NCI-H2227 (cell line): ENCODE results near the gene BLTP3A.

Experiments used
- DNase-seq: peaks from one replicate; lab custom pipeline; 2025; ENCODE audit not compliant: unreplicated experiment; lab: John Stamatoyannopoulos, UW

Gene BLTP3A

DNA sequence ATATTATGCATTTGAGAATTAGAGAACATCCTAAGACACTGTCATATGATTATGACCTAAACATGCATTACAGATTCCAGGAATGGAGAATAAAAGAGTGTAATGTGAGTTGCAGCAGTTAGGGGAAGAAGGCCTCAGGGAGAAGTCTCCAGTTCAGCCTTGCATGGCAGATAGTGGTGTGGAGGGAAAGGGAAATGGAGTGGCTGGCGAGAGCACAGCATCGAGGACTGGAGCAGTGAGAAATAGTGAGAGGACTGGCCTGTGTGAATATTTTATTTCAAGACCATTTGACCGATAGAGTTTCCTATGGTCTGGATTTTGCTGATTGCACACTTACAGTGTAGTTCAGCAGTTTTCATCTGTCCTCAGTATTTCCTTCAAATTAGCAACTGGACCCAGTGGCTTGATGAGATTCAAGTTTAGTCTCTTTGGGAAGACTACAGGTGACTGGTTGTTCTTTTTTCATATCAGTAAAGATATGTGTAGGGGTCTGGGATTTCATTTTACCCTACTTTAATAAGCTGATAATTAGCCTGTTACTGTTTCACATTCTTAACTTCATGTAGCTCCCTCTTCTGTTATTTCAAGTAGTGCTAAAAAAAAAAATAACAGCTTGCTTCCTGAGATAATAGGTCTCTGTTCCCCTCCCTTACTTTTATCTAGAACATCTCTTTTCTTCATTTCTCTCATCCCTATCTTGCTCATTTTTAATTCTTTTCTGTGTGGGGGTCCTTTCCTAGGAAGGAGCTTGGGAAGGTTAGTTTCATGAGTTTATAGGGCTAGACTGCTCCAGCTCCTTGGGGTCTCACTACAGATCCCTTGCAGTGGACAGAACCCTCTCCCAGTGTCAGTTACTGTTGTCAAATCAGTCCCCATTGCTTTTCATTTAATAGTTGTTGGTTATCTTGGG is 27.9 kb downstream of the BLTP3A start:
- DNase-seq = no peak

DNA sequence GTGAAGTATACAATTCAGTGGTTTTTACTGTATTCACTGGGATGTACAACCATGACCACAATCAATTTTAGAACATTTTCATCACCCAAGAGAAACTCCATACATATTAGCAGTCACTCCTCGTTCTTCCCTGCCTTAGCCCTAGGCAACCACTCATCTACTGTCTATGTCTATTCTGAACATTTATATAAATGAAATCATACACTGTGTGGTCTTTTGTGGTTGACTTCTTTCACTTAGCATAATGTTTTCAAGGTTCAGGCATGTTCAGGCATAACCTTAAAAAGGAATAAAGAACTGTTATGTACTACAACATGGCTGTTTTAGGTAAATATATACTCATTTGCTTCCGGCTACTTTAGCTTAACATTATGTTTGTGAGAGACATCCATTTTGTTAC is 37.3 kb downstream of the BLTP3A start:
- DNase-seq = no peak

DNA sequence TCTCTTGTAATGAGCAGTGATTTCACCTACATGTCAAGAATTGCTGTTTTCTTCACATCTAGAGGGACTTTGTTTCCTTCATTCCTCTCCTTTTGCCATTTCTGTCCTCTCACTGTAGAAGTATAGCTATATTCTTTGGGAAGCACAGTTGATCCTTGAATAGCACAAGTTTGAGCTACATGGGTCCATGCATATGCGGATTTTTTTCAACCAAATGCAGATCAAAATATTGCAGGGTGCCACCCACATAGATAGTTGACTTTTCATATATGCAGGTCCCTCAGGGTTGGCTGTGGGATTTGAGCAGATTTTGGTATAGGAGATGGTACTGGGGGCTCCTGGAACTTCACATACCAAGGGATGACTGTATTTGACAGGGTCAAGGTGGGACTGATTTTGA is 41.1 kb downstream of the BLTP3A start:
- DNase-seq = no peak

DNA sequence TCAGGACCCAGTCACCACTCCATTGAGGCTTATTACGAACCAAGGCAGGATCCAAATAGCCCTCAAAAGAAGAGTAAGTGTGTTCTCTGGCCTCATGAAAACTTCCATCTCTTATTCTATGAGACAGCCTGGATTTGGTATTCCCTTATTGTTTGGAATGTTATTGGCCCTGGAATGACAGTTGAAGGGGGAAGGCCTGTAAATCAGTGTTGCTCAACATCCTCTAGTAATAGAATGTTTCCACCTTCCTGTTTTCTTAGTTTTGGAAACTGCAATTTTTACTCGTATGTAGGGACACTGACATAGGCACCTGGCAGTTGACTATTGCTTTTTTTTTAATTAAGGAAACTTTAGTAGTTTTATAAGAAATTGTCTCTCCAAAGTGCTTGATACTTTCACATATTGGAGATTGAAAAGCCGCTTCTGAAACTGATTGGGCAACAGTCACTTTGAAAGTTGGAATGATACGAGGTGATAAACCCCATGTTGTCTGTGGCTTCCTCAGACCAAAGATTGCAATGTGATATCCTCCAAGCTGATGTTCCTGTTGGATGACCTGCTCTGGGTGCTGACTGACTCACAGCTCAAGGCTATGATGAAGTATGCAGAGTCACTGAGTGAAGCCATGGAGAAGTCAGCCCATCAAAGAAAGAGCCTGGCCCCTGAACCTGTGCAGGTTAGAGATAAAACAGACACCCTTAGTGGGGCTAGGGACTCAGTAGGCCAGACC is 43.1 kb downstream of the BLTP3A start:
- no peak for DNase-seq

DNA sequence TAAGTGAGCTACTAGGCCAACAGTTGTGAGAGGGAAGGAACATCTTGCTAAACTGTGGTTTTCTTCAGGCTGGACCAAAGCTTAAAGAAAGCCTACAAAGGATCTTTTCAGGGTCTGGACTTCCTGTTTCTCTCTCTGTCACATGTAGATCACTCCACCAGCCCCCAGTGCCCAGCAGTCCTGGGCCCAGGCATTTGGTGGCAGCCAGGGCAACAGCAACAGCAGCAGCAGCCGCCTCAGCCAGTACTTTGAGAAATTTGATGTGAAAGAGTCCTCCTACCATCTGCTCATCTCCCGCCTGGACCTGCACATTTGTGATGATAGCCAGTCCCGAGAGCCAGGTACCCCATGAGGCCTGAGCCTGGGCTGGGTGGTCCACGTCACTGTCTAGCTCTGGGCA is 44.1 kb downstream of the BLTP3A start:
- no peak for DNase-seq

DNA sequence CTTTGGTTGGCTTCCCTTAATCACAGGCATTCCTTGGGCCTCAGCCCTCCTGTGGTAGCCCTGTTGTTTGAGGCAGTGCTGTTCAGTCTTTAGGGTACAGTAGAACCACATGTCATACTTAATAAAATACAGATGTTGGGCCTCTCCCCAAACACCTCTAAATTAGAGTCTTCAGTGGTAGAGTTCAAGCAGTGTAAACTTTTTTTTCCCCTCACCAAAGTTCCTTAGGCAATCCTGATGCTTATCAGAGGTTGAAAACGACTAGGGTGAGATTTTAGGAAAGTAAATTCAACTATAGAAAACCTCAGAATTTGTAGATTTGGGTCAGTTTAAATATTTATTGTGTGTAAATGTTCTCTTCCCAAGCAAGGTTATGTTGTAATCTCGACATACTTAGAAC is 44.6 kb downstream of the BLTP3A start:
- no peak for DNase-seq

DNA sequence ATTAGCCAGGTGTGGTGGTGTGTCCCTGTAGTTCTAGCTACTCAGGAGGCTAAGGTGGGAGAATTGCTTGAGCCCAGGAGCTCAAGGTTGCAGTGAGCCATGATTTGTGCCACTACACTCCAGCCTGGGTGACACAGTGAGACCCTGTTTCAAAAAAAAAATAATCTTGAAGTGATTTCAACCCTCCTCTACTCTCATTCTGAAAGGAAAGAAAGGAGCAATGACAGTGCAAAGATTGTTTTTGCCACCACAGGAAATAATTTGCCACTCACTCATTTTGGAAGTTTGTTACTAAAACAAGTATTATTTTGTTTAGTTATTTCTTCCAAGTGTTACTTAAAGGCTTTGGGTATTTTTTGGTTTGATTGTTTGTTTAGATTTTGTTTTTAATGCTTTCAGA is 45.6 kb downstream of the BLTP3A start:
- no peak for DNase-seq

DNA sequence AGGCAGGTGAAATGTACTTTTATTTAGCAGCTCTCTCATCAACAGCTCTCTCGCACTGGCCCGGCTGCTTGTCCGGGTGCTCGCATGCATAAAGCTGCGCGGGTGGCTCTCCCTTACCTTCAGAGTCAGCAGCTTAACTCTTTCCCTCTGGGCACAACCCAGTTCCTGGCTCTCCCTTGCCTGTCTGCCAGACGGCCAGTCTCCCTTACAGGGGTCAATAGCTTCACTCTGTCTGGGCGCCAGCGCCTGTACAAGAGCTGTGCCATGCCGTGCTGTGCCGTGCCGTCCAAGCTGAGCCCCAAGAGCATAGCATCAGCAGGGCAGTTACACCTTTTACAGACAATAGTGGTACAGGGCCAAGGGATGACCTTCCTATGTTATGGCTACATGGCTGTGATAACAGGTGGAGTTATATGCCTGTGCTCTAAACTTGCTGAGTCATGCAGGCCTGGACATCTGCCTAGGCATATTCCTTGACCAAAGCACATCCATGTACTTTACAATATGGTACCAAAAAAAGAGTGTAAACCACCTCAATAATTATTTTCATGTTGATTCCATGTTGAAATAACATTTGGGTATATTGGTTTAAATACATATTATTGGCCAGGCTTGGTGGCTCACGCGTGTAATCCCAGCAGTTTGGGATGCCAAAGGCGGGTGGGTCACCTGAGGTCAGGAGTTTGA is 47.9 kb downstream of the BLTP3A start:
- DNase-seq = no peak
